HuH-7.5 (cell line): Measurements from ENCODE around the gene HSF5.

Source experiments
- DNase-seq: peaks from one replicate; pipeline ENCODE4 v3.0.0; 2011; ENCODE audit warnings: low spot score

Gene HSF5

GRCh38 chr17:58385359-58385899 is 102.8 kb downstream of the HSF5 start:
- DNase-seq: no peak

- DNase-seq: no peak
Observed at GRCh38 chr17:58384897-58385296, 103.3 kb downstream of the HSF5 start.

GRCh38 chr17:58383892-58384462 is 104.2 kb downstream of the HSF5 start:
- DNase-seq: no peak

- DNase-seq: no peak
Observed at GRCh38 chr17:58382872-58383242, 105.4 kb downstream of the HSF5 start.

GRCh38 chr17:58382108-58382871 is 105.9 kb downstream of the HSF5 start:
- no peak for DNase-seq

- no peak for DNase-seq
Observed at GRCh38 chr17:58381124-58382035, 106.8 kb downstream of the HSF5 start.

GRCh38 chr17:58380207-58381123 is 107.7 kb downstream of the HSF5 start:
- DNase-seq: no peak

GRCh38 chr17:58379511-58379824 is 108.7 kb downstream of the HSF5 start:
- DNase-seq: no peak

- DNase-seq: no peak
Observed at GRCh38 chr17:58378733-58379510, 109.3 kb downstream of the HSF5 start.

GRCh38 chr17:58377661-58378060 is 110.5 kb downstream of the HSF5 start:
- no peak for DNase-seq

GRCh38 chr17:58377093-58377601 is 111.1 kb downstream of the HSF5 start:
- no peak for DNase-seq

GRCh38 chr17:58376472-58377000 is 111.7 kb downstream of the HSF5 start:
- no peak for DNase-seq

- no peak for DNase-seq
Observed at GRCh38 chr17:58375811-58376210, 112.4 kb downstream of the HSF5 start.

- DNase-seq: no peak
Observed at GRCh38 chr17:58375256-58375655, 113.0 kb downstream of the HSF5 start.

GRCh38 chr17:58373923-58374322 is 114.3 kb downstream of the HSF5 start:
- no peak for DNase-seq

GRCh38 chr17:58373003-58373402 is 115.2 kb downstream of the HSF5 start:
- no peak for DNase-seq

- no peak for DNase-seq
Observed at GRCh38 chr17:58371300-58371950, 116.8 kb downstream of the HSF5 start.

- no peak for DNase-seq
Observed at GRCh38 chr17:58370716-58371115, 117.5 kb downstream of the HSF5 start.

GRCh38 chr17:58370309-58370708 is 117.9 kb downstream of the HSF5 start:
- DNase-seq: no peak
